Fibroblast of villous mesenchyme (primary cell): ENCODE results near the gene FNDC1. TPM values are rescaled to one million over a fixed set of nuclear protein-coding genes. Genes with fewer than 3 reads are reported as not detected.

Source experiments
- DNase-seq: peaks from one replicate; pipeline ENCODE4 v3.0.0-alpha.2; 2010; ENCODE audit warnings: low read depth
- H3K4me3 ChIP-seq: 2 replicates; pipeline ENCODE4 v1.5.1; 2011; ENCODE audit warnings: low read depth, mild to moderate bottlenecking, low read length
- total RNA-seq: library from RNA; depleted of rRNA; stranded (reverse); fragments of >200 nt; gene quantifications from 2 replicates; pipeline ENCODE4 v1.2.3, GENCODE V29; 2012
- TF ChIP-seq, protein P1 (sequence below): IDR thresholded peaks from 2 replicates; pipeline ENCODE4 v1.5.1; 2012; ENCODE audit warnings: low read depth, mild to moderate bottlenecking, low read length; ENCODE audit not compliant: insufficient read depth

The FNDC1 gene
- total RNA-seq, 1 donor, result under 0.01 TPM

DNA sequence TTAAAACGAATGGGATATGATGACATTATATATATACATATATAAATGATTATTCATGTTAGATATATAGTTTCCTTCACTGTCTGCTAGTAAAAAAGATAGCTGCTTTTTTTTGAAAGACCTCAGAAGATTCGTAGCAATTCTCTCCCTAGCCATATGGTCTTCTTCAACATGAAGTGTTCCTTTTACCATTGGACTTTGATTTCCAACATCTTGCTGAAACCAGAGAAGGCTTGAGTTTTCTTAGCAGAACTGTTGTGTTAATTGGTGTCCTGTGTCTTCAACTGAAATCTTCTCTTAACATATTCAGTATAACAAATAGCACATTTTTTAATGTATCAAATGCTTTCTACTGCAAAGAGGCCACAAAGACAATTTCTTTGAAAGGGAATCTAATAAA, 55.3 kb downstream of the FNDC1 start:
- TF ChIP-seq, protein P1, sequence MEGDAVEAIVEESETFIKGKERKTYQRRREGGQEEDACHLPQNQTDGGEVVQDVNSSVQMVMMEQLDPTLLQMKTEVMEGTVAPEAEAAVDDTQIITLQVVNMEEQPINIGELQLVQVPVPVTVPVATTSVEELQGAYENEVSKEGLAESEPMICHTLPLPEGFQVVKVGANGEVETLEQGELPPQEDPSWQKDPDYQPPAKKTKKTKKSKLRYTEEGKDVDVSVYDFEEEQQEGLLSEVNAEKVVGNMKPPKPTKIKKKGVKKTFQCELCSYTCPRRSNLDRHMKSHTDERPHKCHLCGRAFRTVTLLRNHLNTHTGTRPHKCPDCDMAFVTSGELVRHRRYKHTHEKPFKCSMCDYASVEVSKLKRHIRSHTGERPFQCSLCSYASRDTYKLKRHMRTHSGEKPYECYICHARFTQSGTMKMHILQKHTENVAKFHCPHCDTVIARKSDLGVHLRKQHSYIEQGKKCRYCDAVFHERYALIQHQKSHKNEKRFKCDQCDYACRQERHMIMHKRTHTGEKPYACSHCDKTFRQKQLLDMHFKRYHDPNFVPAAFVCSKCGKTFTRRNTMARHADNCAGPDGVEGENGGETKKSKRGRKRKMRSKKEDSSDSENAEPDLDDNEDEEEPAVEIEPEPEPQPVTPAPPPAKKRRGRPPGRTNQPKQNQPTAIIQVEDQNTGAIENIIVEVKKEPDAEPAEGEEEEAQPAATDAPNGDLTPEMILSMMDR, result no peak
- no peak for DNase-seq
- H3K4me3 ChIP-seq, result no peak overlapping the region

DNA sequence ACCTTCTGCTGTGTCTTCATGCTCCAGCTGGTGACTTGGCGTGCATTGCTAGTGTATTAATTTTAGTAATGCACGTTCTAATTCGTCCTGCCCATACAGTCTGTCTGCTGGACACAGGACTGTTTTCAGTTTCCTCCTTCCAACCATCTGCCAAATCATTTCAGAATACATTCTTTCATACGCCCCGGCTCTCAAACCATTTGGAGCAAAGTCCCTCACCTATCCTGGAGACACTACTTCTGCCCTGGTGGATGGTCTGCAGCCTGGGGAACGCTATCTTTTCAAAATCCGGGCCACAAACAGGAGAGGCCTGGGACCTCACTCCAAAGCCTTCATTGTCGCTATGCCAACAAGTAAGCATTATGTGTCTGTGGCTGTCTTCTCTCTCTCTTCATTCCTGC, 60.5 kb downstream of the FNDC1 start:
- TF ChIP-seq, protein P1, result no peak
- no peak overlapping the region for H3K4me3 ChIP-seq
- no peak for DNase-seq

DNA sequence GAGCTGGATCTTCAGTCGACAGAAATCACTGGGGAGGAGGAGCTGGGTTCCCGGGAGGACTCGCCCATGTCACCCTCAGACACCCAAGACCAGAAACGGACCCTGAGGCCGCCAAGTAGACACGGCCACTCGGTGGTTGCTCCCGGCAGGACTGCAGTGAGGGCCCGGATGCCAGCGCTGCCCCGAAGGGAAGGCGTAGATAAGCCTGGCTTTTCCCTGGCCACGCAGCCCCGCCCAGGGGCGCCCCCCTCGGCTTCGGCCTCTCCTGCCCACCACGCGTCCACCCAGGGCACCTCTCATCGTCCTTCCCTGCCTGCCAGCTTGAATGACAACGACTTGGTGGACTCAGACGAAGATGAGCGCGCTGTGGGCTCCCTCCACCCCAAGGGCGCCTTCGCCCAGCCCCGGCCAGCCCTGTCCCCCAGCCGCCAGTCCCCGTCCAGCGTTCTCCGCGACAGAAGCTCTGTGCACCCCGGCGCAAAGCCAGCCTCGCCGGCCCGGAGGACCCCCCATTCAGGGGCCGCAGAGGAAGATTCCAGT, 63.0 kb downstream of the FNDC1 start:
- no peak for DNase-seq
- TF ChIP-seq, protein P1, result no peak

DNA sequence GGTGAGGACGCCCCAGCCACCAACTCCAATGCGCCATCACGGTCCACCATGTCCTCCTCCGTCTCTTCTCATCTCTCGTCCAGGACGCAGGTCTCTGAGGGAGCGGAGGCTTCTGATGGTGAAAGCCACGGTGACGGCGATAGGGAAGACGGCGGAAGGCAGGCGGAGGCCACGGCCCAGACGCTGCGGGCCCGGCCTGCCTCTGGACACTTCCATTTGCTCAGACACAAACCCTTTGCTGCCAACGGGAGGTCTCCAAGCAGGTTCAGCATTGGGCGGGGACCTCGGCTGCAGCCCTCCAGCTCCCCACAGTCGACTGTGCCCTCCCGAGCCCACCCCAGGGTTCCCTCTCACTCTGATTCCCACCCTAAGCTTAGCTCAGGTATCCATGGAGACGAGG, 63.6 kb downstream of the FNDC1 start:
- no peak for DNase-seq
- TF ChIP-seq, protein P1, result no peak
- H3K4me3 ChIP-seq, result no peak overlapping the region

More for the DNA sequence above, 63.0 kb downstream of the FNDC1 start:
- H3K4me3 ChIP-seq, result no peak overlapping the region

DNA sequence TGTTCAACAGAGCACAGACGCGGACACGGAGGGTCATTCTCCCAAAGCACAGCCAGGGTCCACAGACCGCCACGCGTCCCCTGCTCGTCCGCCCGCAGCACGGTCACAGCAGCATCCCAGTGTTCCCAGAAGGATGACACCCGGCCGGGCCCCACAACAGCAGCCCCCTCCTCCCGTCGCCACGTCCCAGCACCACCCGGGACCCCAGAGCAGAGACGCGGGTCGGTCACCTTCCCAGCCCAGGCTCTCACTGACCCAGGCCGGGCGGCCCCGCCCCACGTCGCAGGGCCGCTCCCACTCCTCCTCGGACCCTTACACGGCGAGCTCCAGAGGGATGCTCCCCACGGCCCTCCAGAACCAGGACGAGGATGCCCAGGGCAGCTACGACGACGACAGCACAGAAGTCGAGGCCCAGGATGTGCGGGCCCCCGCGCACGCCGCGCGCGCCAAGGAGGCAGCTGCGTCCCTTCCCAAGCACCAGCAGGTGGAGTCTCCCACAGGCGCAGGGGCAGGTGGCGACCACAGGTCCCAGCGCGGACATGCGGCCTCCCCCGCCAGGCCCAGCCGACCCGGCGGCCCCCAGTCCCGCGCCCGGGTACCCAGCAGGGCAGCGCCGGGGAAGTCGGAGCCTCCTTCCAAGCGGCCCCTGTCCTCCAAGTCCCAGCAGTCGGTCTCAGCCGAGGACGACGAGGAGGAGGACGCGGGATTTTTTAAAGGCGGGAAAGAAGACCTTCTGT, 64.3 kb downstream of the FNDC1 start:
- DNase-seq, result no peak
- no peak overlapping the region for H3K4me3 ChIP-seq
- TF ChIP-seq, protein P1, result no peak

DNA sequence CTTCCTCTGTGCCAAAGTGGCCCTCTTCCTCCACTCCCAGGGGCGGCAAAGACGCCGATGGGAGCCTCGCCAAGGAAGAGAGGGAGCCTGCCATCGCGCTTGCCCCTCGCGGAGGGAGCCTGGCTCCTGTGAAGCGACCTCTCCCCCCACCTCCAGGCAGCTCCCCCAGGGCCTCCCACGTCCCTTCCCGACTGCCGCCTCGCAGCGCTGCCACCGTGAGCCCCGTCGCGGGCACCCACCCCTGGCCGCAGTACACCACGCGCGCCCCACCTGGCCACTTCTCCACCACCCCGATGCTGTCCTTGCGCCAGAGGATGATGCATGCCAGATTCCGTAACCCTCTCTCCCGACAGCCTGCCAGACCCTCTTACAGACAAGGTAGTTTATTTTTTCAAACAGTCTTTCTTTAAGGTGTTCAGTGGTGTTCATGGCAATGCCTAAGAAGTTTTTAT, 64.9 kb downstream of the FNDC1 start:
- TF ChIP-seq, protein P1, result no peak
- no peak overlapping the region for H3K4me3 ChIP-seq
- no peak for DNase-seq
